ENCODE measurements around the gene TMEM54. TPM values are rescaled to one million over a fixed set of nuclear protein-coding genes. Genes with fewer than 3 reads are reported as not detected.

TMEM54 gene
- total and polyA plus RNA-seq, 10 of the 15 experiments (the other 5 are each of a cell fraction or from before 2014, with no cell fraction given) = 0.07 to 0.94 (median 0.56) TPM; not detected in 1

- TF ChIP-seq ZNF592 (IDR thresholded peaks at IDR 0.05) (no peak), NFIC (IDR thresholded peaks at IDR 0.05; ENCODE audit: low read depth, low read length) (peak; percentile 34; the same call in 1 of the 2 replicates), JUNB (IDR thresholded peaks at IDR 0.05) (peak; percentile 65), GATAD2B (conservative IDR thresholded peaks at IDR 0.05; ENCODE audit: low read depth) (no peak), HDAC2 (IDR thresholded peaks at IDR 0.05) (no peak), RB1 (IDR thresholded peaks at IDR 0.05; ENCODE audit: borderline replicate concordance) (no peak), RAD51 (IDR thresholded peaks at IDR 0.05) (peak; percentile 90), HSF1 (IDR thresholded peaks at IDR 0.05; ENCODE audit: low read depth, low read length) (no peak), KDM1A (IDR thresholded peaks at IDR 0.05; ENCODE audit: borderline replicate concordance) (no peak), ZNF217 (IDR thresholded peaks at IDR 0.05) (no peak), SIX5 (IDR thresholded peaks at IDR 0.05; ENCODE audit: low read depth, low read length, severe bottlenecking) (no peak), CHD2 (IDR thresholded peaks at IDR 0.05; ENCODE audit: borderline replicate concordance, low read depth, low read length) (no peak), NRF1 (conservative IDR thresholded peaks at IDR 0.05; ENCODE audit: low read depth, low read length) (no peak)
- TF ChIP-seq, protein P1, sequence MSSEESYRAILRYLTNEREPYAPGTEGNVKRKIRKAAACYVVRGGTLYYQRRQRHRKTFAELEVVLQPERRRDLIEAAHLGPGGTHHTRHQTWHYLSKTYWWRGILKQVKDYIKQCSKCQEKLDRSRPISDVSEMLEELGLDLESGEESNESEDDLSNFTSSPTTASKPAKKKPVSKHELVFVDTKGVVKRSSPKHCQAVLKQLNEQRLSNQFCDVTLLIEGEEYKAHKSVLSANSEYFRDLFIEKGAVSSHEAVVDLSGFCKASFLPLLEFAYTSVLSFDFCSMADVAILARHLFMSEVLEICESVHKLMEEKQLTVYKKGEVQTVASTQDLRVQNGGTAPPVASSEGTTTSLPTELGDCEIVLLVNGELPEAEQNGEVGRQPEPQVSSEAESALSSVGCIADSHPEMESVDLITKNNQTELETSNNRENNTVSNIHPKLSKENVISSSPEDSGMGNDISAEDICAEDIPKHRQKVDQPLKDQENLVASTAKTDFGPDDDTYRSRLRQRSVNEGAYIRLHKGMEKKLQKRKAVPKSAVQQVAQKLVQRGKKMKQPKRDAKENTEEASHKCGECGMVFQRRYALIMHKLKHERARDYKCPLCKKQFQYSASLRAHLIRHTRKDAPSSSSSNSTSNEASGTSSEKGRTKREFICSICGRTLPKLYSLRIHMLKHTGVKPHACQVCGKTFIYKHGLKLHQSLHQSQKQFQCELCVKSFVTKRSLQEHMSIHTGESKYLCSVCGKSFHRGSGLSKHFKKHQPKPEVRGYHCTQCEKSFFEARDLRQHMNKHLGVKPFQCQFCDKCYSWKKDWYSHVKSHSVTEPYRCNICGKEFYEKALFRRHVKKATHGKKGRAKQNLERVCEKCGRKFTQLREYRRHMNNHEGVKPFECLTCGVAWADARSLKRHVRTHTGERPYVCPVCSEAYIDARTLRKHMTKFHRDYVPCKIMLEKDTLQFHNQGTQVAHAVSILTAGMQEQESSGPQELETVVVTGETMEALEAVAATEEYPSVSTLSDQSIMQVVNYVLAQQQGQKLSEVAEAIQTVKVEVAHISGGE (CRISPR knock-in tag; IDR thresholded peaks at IDR 0.05) = no peak
- TF ChIP-seq, protein P2, sequence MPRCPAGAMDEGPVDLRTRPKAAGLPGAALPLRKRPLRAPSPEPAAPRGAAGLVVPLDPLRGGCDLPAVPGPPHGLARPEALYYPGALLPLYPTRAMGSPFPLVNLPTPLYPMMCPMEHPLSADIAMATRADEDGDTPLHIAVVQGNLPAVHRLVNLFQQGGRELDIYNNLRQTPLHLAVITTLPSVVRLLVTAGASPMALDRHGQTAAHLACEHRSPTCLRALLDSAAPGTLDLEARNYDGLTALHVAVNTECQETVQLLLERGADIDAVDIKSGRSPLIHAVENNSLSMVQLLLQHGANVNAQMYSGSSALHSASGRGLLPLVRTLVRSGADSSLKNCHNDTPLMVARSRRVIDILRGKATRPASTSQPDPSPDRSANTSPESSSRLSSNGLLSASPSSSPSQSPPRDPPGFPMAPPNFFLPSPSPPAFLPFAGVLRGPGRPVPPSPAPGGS (IDR thresholded peaks at IDR 0.05; ENCODE audit: borderline replicate concordance, insufficient read depth, low read depth, low read length, poor library complexity, severe bottlenecking) = no peak
- TF ChIP-seq, protein P3, sequence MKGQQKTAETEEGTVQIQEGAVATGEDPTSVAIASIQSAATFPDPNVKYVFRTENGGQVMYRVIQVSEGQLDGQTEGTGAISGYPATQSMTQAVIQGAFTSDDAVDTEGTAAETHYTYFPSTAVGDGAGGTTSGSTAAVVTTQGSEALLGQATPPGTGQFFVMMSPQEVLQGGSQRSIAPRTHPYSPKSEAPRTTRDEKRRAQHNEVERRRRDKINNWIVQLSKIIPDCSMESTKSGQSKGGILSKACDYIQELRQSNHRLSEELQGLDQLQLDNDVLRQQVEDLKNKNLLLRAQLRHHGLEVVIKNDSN (IDR thresholded peaks at IDR 0.05; ENCODE audit: borderline replicate concordance, extremely low read length, insufficient read depth, low read depth, low read length) = peak; percentile 46
Observed at GRCh38 chr1:32848354-32849063, 52.7 kb downstream of the TMEM54 start (continued).

All from GM12878 (cell line).